HG03280 (cell line): ENCODE measurements around the gene CEP164.

Experiments
- ATAC-seq: cut with Tn5 transposase; IDR thresholded peaks from one replicate; pipeline ENCODE4 v1.9.1; 2021; ENCODE audit warnings: mild to moderate bottlenecking, moderate library complexity; ENCODE audit not compliant: unreplicated experiment

CEP164 gene

DNA sequence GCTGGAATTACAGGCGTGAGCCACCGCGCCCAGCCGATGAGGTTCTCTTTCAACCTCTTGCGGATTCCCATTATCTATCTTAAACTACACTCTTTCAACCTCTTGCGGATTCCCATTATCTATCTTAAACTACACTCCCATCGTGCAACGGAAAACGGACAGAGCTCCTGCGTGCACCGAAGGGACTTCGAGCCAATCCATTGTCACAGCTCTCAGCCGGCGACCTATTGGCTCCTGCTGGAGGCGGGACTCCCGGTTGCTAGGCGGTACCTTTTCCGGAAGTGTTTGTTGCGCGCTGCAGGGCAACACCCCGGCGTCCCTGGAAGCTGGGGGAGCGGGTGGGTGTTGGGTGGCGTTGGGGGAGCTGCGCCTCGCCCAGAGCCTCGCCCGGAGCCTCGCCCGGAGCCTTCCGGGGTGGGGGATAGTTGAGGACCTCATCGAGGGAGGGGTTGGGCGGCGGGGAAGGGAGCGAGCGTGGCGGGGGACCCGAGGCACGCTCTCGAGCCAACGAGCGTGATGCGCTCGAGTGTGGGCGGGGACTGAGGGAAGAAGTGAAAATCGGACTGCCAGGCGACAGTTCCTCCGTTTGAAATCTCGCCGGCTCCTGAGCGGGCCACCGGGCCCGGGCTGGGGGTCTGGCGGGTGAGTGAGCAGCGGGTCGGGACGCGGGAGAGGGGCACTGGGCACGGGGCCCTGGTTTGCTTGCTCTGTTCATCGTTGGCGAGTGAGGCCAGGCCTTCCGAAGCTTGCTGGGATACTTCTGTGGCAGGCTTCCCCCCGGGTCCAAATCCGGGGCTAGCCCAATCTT lies at the start of gene CEP164:
Gene CEP164, plus strand, starts transcription at position 288 of the 808 bp plus-strand sequence. CDS start 10,733 bp downstream, outside the sequence.
- peak; percentile 93 for ATAC-seq

DNA sequence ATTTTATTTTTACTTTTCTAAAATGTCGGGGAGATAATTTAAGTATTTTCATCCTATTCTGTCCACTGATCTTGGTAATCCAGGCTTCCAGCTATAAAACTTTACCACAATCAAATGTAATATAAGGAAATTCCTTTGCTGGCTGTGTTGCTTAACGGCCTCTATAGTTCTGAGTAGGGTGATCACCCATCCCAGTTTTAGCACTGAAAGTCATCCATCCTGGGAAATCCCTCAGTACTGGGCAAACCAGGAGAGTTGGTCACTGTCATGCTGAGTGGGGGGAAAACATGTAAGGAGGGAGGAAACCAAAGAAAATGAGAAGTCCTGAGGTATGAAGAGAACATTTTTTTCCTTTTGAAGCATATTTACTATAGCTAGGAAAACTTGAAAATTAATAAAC lies 49.3 kb upstream of the CEP164 start:
- no peak for ATAC-seq

- no peak for ATAC-seq
These were observed 47.8 kb upstream of the CEP164 start for GRCh38 chr11:117279711-117280376.

DNA sequence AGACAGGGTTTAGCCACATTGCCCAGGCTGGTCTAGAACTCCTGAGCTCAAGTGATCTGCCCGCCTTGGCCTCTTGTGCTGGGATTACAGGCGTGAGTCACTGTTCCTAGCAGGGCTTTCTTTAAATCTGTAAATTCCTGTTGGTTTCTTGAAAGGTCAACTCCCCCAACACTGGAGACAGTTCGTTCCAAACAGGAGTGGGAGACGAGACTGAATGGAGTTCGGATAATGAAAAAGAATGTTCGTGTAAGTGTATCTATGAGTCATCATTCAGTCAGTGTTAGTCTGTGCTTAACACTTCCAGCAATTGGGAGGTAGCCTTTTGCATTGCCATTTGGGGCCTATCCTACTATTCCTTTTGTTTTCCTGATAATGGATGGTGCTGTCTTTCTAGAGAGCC lies 46.5 kb upstream of the CEP164 start:
- ATAC-seq, result no peak

GRCh38 chr11:117281869-117282268 lies 45.8 kb upstream of the CEP164 start:
- ATAC-seq, result no peak

GRCh38 chr11:117282956-117283355 lies 44.7 kb upstream of the CEP164 start:
- no peak for ATAC-seq

DNA sequence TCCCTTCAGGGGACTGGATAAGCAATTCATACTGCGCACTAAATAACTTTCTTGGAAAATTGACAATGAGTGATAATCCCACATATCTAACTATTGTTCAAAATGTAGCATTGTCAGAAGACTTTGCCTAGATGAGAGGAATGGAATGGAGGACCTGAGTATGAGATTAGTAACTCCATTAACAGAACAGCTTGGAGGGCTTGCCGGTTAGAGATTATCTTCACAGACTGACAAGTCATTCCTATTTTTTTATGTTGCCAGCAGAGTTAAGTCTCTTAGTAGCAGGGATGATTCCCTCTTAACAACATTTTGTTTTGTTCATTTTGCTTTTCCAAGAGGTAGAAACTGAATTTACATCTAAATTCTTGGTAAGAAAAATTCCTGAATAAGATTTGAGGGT lies 43.6 kb upstream of the CEP164 start:
- no peak for ATAC-seq

DNA sequence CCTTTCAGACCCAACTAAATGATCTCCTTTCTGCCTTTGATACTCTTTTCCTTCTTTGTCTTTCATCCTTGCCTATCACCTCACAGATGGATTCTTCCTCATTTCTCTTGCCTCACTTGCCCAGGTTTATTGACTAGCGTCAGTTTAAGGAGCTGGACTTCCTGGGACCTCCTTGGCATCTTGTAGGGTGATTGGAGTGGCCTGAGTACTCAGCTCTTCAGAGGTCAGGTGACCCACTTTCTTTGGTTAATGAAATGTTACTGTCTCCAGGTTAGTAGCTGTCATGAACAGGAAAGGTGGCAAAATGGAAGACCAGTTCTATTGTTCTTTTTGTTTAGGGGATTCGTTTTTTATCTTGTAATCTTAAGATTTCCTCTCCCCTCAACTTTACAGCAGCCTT lies 41.1 kb upstream of the CEP164 start:
- no peak for ATAC-seq

DNA sequence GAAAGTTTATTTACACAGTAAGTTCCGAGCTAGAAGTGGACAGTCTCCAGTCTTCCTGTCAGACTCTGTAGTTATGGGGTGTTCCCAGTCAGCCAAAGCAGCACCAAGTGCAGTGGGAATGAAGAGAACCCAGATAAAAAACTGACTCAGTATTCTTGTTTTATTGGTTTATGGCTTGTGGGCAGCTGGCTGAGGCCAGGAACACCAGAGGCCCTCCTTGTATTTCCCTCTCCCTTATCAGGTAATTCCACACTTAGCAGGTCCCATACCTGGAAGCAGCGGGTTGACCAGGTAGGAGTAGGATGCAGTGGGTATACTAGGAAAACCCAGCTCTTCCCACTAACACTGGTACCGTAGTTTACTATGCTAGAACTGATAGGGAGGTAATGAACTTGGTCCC lies 40.0 kb upstream of the CEP164 start:
- ATAC-seq, result no peak

GRCh38 chr11:117289795-117290194 lies 37.9 kb upstream of the CEP164 start:
- ATAC-seq, result no peak

- ATAC-seq, result no peak
These were observed 36.8 kb upstream of the CEP164 start, which contains the start of gene BACE1-AS for GRCh38 chr11:117290809-117291396. TSS of gene BACE1-AS (plus strand) at chr11:117291346.

- no peak for ATAC-seq
These were observed 35.0 kb upstream of the CEP164 start for GRCh38 chr11:117292616-117293015.

- no peak for ATAC-seq
These were observed 32.1 kb upstream of the CEP164 start for GRCh38 chr11:117295438-117296137.

DNA sequence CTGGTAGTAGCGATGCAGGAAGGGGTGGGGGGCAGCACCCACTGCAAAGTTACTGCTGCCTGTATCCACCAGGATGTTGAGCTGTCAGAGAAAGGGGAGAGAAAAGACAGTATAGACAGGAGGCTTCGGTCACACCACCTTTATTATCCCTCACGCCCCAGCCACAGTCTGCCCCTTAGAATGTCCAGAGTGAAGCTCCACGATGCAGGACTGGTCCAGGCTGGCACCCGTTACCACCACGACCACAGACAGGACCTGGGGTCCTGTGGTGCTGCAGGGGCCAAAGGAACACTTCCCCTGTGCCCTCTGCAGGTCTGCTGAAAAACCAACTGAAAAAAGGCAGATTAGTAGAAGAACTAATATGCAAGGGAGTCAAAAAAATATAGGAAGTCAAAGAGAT lies 30.8 kb upstream of the CEP164 start:
- no peak for ATAC-seq

DNA sequence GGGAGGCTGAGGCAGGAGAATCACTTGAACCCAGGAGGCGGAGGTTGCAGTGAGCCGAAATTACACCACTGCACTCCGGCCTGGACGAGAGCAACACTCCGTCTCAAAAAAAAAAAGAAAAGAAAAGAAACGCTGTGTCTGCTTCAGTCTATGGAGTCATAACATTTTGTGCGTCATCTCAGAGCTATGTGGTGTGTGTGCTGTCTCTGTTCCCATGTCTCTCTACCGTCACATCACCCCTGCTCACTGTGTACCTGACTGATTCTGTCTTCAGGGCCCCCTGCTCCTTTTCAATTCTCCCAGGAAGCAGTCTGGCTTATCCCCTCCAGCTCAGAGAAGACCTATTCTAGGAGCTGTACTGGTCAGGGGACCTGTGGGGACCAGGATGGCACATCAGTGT lies 29.5 kb upstream of the CEP164 start:
- no peak for ATAC-seq

- ATAC-seq, result no peak
These were observed 28.0 kb upstream of the CEP164 start for GRCh38 chr11:117299351-117300282.

DNA sequence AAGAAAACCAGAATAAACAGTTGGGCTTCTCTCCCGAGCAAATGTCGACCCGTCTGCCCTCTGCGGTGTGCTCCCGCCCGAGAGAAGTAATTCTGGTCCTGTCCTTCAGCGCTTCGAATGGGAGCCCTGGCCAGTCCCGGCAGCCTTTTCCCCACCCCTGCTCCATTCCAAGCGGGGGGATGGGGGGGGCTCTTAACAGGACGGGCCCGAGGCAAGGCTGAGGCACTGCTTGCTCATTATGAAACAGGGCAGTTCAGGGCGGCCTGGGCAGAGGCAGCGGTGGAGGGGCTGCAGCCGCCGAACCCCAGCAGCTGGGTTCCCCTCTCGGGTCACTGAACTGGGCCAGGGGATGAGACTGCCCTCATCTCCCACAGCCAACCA lies 27.4 kb upstream of the CEP164 start:
- no peak for ATAC-seq

DNA sequence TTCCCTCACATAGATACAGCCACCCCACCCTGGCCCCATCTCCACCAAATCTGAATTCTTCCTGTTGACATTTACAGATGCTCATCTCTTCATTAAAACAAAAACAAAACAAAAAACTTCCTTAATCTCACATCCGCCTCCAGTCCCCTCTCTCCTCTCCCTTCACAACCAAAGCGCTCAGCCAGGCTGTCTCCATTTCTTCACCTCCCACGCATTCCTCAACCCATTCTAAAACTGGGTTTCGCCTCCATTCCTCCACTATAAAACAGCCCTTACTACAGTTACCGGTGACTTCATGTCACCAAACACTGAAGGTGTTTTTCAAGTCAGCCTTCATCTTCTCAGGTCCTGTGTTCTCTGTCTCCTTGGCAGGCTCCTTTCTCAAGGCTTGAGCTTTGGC lies 26.9 kb upstream of the CEP164 start:
- no peak for ATAC-seq

- ATAC-seq, result no peak
These were observed 25.4 kb upstream of the CEP164 start for GRCh38 chr11:117302228-117302627.

DNA sequence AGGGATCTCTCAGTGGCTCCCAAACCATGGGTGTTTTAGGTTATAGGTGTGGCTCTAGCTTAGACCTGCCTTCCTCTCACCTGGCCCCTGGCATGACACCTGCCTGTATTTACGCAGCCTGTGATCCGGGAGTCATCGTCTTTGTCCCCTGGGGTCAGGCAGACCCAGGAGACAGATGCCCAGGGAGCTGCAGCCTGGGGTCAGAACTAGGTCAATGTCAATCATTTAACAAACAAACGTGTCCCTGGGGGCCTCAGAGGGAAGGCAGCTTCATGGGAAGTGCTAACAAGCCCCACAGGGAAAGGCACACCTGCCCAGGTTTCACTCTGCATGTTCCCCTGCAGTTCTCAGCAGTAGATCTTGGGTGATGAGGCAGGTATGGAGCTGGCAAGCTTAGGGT lies 24.6 kb upstream of the CEP164 start:
- ATAC-seq, result no peak
